Measurements from ENCODE around the gene RYR3. TPM values are rescaled to one million over a fixed set of nuclear protein-coding genes. Genes with fewer than 3 reads are reported as not detected.

RYR3 gene
- total and polyA plus RNA-seq, 2 of the 13 experiments (the other 11 are each of a cell fraction or from before 2014, with no cell fraction given) = not detected

DNA sequence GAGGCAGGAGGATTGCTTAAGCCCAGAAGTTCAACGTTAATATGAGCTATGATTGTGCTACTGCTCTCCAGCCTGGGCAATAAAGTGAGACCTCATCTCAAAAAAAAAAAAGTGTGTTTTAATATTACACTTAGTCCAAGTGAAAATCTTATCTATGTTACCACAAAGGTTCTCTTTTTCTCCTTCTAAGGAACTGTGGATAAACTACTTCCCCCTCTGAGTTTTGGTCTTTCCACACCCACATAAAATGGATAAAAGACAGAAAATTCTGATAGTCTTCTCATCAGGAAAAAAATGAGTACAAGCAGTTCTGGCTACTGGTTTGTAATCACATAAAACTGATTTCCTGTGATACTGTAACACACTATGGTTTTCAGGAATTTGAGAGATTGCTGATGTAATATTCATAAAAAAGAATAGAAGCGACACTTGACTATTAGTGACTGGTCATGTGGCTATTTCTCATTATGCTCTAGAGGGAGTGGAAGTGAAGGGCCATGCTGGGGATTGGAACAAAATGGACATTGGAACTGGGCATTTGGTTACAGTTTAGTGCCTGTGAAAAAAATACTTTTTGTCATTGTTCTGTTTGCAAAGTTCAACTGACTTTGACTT is 68.2 kb downstream of the RYR3 start:
- Histone ChIP-seq H3K4me1 (ENCODE audit: insufficient read depth, low read length) (no peaks in the 10 kb centered on the region), H3K4me3 (replicated peaks in 1 of 3; ENCODE audit: insufficient read depth in 1 of 3, low read depth in 2 of 3, low read length in 3 of 3) (no peak overlapping the region), H2AFZ (ENCODE audit: low read length) (no peak overlapping the region), H3K27ac (ENCODE audit: extremely low read length, insufficient read depth, low read length) (no peak overlapping the region), H3K9ac (ENCODE audit: insufficient read depth, low read depth, low read length) (no peak overlapping the region), H4K20me1 (ENCODE audit: insufficient read depth, low read length) (no peaks in the 10 kb centered on the region), H3K4me2 (ENCODE audit: low read depth, low read length) (no peak overlapping the region), H3K9me3 (ENCODE audit: low read length) (no peaks in the 10 kb centered on the region), H3K79me2 (ENCODE audit: insufficient read depth, low read length) (no peaks in the 10 kb centered on the region), H3K27me3 (ENCODE audit: control insufficient read depth in 1 of 2, insufficient read depth in 2 of 2, low read length in 2 of 2) (no peaks in the 10 kb centered on the region; a peak in 1 of 5 replicates), H3K36me3 (replicated peaks in 1 of 2; ENCODE audit: control insufficient read depth in 1 of 2, insufficient read depth in 2 of 2, low read length in 2 of 2) (no peaks in the 10 kb centered on the region)
- no TSS peak for BruUV-seq (replicated peaks)
- POLR2A ChIA-PET = no interaction called here
- intact Hi-C loops (cut with micrococcal nuclease; ENCODE audit: unreplicated experiment) = no loop called here
- CTCF ChIA-PET (ENCODE audit: low intra/inter-chr PET ratio, low total read pairs) = no interaction called here
- 2% methylated on average over 2 of the region's 2 CpGs for WGBS (ENCODE audit: low lambda C conversion rate)
- in situ Hi-C loops (cut with HindIII; ENCODE audit: extremely low pct_ligation_motif_present, low pct_unique_long_range_greater_than_20kb) = no loop called here
- ATAC-seq (no peak), DNase-seq (ENCODE audit: low spot score) (no peak), FAIRE-seq (no peak)
- no peak for TF ChIP-seq HNRNPK (IDR thresholded peaks at IDR 0.05; ENCODE audit: low read depth, low read length, poor library complexity, severe bottlenecking)
- no peak for TF ChIP-seq MIXL1 (CRISPR knock-in tag; IDR thresholded peaks at IDR 0.05)
- TF ChIP-seq, protein P1, sequence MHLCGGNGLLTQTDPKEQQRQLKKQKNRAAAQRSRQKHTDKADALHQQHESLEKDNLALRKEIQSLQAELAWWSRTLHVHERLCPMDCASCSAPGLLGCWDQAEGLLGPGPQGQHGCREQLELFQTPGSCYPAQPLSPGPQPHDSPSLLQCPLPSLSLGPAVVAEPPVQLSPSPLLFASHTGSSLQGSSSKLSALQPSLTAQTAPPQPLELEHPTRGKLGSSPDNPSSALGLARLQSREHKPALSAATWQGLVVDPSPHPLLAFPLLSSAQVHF (CRISPR knock-in tag; IDR thresholded peaks at IDR 0.05) = no peak
- TF ChIP-seq ZNF138 (CRISPR knock-in tag; IDR thresholded peaks at IDR 0.05; ENCODE audit: low read depth) = no peak
- no peak for TF ChIP-seq ERF (CRISPR knock-in tag; IDR thresholded peaks at IDR 0.05)
- no peak for TF ChIP-seq SMAD3 (CRISPR knock-in tag; IDR thresholded peaks at IDR 0.05)
- no peak for TF ChIP-seq BRCA1 (CRISPR knock-in tag; IDR thresholded peaks at IDR 0.05)
- no peak for TF ChIP-seq STAG1 (CRISPR knock-in tag; IDR thresholded peaks at IDR 0.05)
- no peak for TF ChIP-seq TBP (CRISPR knock-in tag; IDR thresholded peaks at IDR 0.05)
- TF ChIP-seq TGIF2 (CRISPR knock-in tag; IDR thresholded peaks at IDR 0.05) = no peak

- intact Hi-C loops (cut with micrococcal nuclease; ENCODE audit: unreplicated experiment) (no loop called here), in situ Hi-C loops (cut with HindIII; ENCODE audit: extremely low pct_ligation_motif_present, low pct_unique_long_range_greater_than_20kb) (no loop called here)
- no peak overlapping the region for H3K9ac ChIP-seq (ENCODE audit: insufficient read depth, low read depth, low read length)
- H3K27ac ChIP-seq (ENCODE audit: extremely low read length, insufficient read depth, low read length) = no peak overlapping the region
- no peaks in the 10 kb centered on the region for H3K4me1 ChIP-seq (ENCODE audit: insufficient read depth, low read length)
- no TSS peak for BruUV-seq (replicated peaks)
- 9% methylated on average over 6 of the region's 8 CpGs for WGBS (ENCODE audit: low lambda C conversion rate)
- CTCF ChIA-PET (ENCODE audit: low intra/inter-chr PET ratio, low total read pairs) = no interaction called here
- no peak overlapping the region for H3K4me2 ChIP-seq (ENCODE audit: low read depth, low read length)
- H4K20me1 ChIP-seq (ENCODE audit: insufficient read depth, low read length) = no peaks in the 10 kb centered on the region
- no peak for FAIRE-seq
- no peaks in the 10 kb centered on the region; a peak in 1 of 5 replicates for H3K27me3 ChIP-seq (ENCODE audit: control insufficient read depth in 1 of 2, insufficient read depth in 2 of 2, low read length in 2 of 2)
- H3K79me2 ChIP-seq (ENCODE audit: insufficient read depth, low read length) = no peaks in the 10 kb centered on the region
- H2AFZ ChIP-seq (ENCODE audit: low read length) = no peak overlapping the region
- no peaks in the 10 kb centered on the region for H3K36me3 ChIP-seq (replicated peaks in 1 of 2; ENCODE audit: control insufficient read depth in 1 of 2, insufficient read depth in 2 of 2, low read length in 2 of 2)
- no peak for ATAC-seq
- no peaks in the 10 kb centered on the region for H3K9me3 ChIP-seq (ENCODE audit: low read length)
- H3K4me3 ChIP-seq (replicated peaks in 1 of 3; ENCODE audit: insufficient read depth in 1 of 3, low read depth in 2 of 3, low read length in 3 of 3) = no peak overlapping the region
- POLR2A ChIA-PET = no interaction called here
- no peak for DNase-seq (ENCODE audit: low spot score)
- TF ChIP-seq MEF2D (CRISPR knock-in tag; IDR thresholded peaks at IDR 0.05) (no peak), ZNF740 (CRISPR knock-in tag; IDR thresholded peaks at IDR 0.05) (no peak), ZNF570 (CRISPR knock-in tag; IDR thresholded peaks at IDR 0.05; ENCODE audit: borderline replicate concordance) (no peak), POLR2A (IDR thresholded peaks at IDR 0.05; ENCODE audit: insufficient read depth in 1 of 2, low read depth in 2 of 2, low read length in 2 of 2) (no peak), CCAR2 (optimal IDR thresholded peaks at IDR 0.05; ENCODE audit: low read depth, low read length) (no peak), PAWR (CRISPR knock-in tag; IDR thresholded peaks at IDR 0.05; ENCODE audit: borderline replicate concordance) (no peak), ATF7-NPFF (CRISPR knock-in tag; IDR thresholded peaks at IDR 0.05; ENCODE audit: low read depth) (no peak), SOX6 (IDR thresholded peaks at IDR 0.05) (no peak), SOX6 (CRISPR knock-in tag; IDR thresholded peaks at IDR 0.05) (no peak)
- TF ChIP-seq, protein P2, sequence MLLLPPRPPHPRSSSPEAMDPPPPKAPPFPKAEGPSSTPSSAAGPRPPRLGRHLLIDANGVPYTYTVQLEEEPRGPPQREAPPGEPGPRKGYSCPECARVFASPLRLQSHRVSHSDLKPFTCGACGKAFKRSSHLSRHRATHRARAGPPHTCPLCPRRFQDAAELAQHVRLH (CRISPR knock-in tag; IDR thresholded peaks at IDR 0.05; ENCODE audit: borderline replicate concordance, low read depth) = no peak
- TF ChIP-seq, protein P3, sequence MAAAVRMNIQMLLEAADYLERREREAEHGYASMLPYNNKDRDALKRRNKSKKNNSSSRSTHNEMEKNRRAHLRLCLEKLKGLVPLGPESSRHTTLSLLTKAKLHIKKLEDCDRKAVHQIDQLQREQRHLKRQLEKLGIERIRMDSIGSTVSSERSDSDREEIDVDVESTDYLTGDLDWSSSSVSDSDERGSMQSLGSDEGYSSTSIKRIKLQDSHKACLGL (CRISPR knock-in tag; IDR thresholded peaks at IDR 0.05) = no peak
These were observed 69.6 kb downstream of the RYR3 start for GRCh38 chr15:33380406-33380805.

Measured in HepG2 (cell line).